Trophoblast cell (in vitro differentiated cells and primary cell): ENCODE results near the gene SLC35F3.

Experiments
- DNase-seq, 2 donors: peaks; one replicate each; pipeline ENCODE4 v3.0.0-alpha.2; 2016
- H2AFZ ChIP-seq: 2 replicates; pipeline ENCODE4 v1.6.1; 2013; ENCODE audit warnings: low read length, moderate library complexity, mild to moderate bottlenecking; ENCODE audit not compliant: insufficient read depth, poor library complexity
- H2AK5ac ChIP-seq: 2 replicates; pipeline ENCODE4 v1.6.1; 2013; ENCODE audit warnings: mild to moderate bottlenecking, low read length
- H2BK120ac ChIP-seq: 2 replicates; pipeline ENCODE4 v1.6.1; 2013; ENCODE audit warnings: low read length, mild to moderate bottlenecking, moderate library complexity; ENCODE audit not compliant: insufficient read depth, poor library complexity
- H2BK12ac ChIP-seq: 2 replicates; pipeline ENCODE4 v1.6.1; 2013; ENCODE audit warnings: mild to moderate bottlenecking, low read length, moderate library complexity
- H2BK5ac ChIP-seq: 2 replicates; pipeline ENCODE4 v1.6.1; 2013; ENCODE audit warnings: low read length, low read depth, moderate library complexity, mild to moderate bottlenecking; ENCODE audit not compliant: poor library complexity
- H3K14ac ChIP-seq: 2 replicates; pipeline ENCODE4 v1.6.1; 2013; ENCODE audit warnings: mild to moderate bottlenecking, low read length
- H3K18ac ChIP-seq: 2 replicates; pipeline ENCODE4 v1.6.1; 2013; ENCODE audit warnings: mild to moderate bottlenecking, low read length
- H3K23ac ChIP-seq: 2 replicates; pipeline ENCODE4 v1.6.1; 2013; ENCODE audit warnings: low read length
- H3K27ac ChIP-seq: 2 replicates; pipeline ENCODE4 v1.5.1; 2013; ENCODE audit warnings: low read depth, mild to moderate bottlenecking, inconsistent platforms, low read length, moderate library complexity
- H3K27me3 ChIP-seq: 2 replicates; pipeline ENCODE4 v1.6.1; 2013; ENCODE audit warnings: inconsistent platforms, mild to moderate bottlenecking, low read length, moderate library complexity; ENCODE audit not compliant: insufficient read depth
- H3K36me3 ChIP-seq, 2 experiments: 1 replicate in 1 of 2; 2 replicates in 1 of 2; pipeline ENCODE4 v1.6.1; 2013; ENCODE audit warnings: low read length in 2 of 2, mild to moderate bottlenecking in 2 of 2, moderate library complexity in 1 of 2; ENCODE audit not compliant: insufficient read depth in 2 of 2, control insufficient read depth in 1 of 2
- H3K4ac ChIP-seq: 2 replicates; pipeline ENCODE4 v1.6.1; 2013; ENCODE audit warnings: low read depth, mild to moderate bottlenecking, low read length, moderate library complexity
- H3K4me1 ChIP-seq, 2 experiments: 1 replicate in 1 of 2; 2 replicates in 1 of 2; pipeline ENCODE4 v1.6.1; 2013; ENCODE audit warnings: low read length in 2 of 2, mild to moderate bottlenecking in 2 of 2, moderate library complexity in 1 of 2; ENCODE audit not compliant: insufficient read depth in 2 of 2, control insufficient read depth in 1 of 2
- H3K4me2 ChIP-seq: 2 replicates; pipeline ENCODE4 v1.6.1; 2013; ENCODE audit warnings: inconsistent platforms, mild to moderate bottlenecking, low read length, moderate library complexity
- H3K4me3 ChIP-seq: 2 replicates; pipeline ENCODE4 v1.5.1; 2013; ENCODE audit warnings: mild to moderate bottlenecking, low read depth, low read length, inconsistent platforms
- H3K79me1 ChIP-seq: one replicate; pipeline ENCODE4 v1.6.1; 2013; ENCODE audit warnings: low read length
- H3K79me2 ChIP-seq: 2 replicates; pipeline ENCODE4 v1.6.1; 2013; ENCODE audit warnings: low read length, mild to moderate bottlenecking; ENCODE audit not compliant: control insufficient read depth, insufficient read depth, poor library complexity
- H3K9ac ChIP-seq: 2 replicates; pipeline ENCODE4 v1.6.1; 2013; ENCODE audit warnings: mild to moderate bottlenecking, low read length
- H3K9me3 ChIP-seq: 2 replicates; pipeline ENCODE4 v1.6.1; 2013; ENCODE audit warnings: low read depth, mild to moderate bottlenecking, control low read depth, inconsistent platforms, low read length; ENCODE audit not compliant: insufficient read depth
- H4K12ac ChIP-seq: 2 replicates; pipeline ENCODE4 v1.6.1; 2013; ENCODE audit warnings: low read depth, mild to moderate bottlenecking, low read length, moderate library complexity
- H4K8ac ChIP-seq: 2 replicates; pipeline ENCODE4 v1.6.1; 2013; ENCODE audit warnings: low read depth, mild to moderate bottlenecking, low read length, moderate library complexity
- H4K91ac ChIP-seq: one replicate; pipeline ENCODE4 v1.6.1; 2013; ENCODE audit warnings: low read depth, mild to moderate bottlenecking, low read length, moderate library complexity
- WGBS: extraction: QIAGEN DNeasy Blood & Tissue Kit; methylation state at CpG from one replicate; pipeline ENCODE4 v1.1.7; 2013; ENCODE audit warnings: missing lambda C conversion rate; ENCODE audit not compliant: insufficient read length, insufficient coverage; ENCODE audit errors: extremely low coverage; 5-methylcytosine and 5-hydroxymethylcytosine counted together

The SLC35F3 gene

DNA sequence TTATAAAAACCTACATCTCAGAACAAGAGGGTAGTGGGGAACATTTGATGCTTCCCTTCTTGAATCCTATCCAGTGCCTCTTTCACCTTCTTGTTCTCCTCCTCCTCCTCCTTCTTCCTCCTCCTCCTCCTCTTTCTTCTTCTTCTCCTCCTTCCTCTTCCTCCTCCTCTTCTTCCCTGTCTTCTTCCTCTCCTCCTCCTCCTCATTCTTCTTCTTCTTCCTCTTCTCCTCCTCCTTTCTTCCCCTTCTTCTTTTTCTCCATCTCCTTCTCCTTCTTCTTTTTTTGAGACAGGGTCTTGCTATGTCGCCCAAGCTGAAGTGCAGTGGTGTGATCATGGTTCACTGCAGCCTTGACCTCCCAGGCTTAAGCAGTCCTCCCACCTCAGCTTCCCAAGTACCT lies 31.9 kb downstream of the SLC35F3 start:
- no peak overlapping the region for H3K4me2 ChIP-seq
- H3K4ac ChIP-seq: no peak overlapping the region
- H2BK5ac ChIP-seq: no peak overlapping the region
- WGBS: no CpG with 5 or more reads among the region's 1 CpG
- DNase-seq: no peak
- H3K23ac ChIP-seq: no peak overlapping the region
- no peak overlapping the region for H3K14ac ChIP-seq
- no peak overlapping the region for H4K12ac ChIP-seq
- no peak overlapping the region for H2AK5ac ChIP-seq
- H3K18ac ChIP-seq: no peak overlapping the region
- no peaks in the 10 kb centered on the region for H3K27me3 ChIP-seq
- no peak overlapping the region for H4K8ac ChIP-seq
- H3K9me3 ChIP-seq: no peaks in the 10 kb centered on the region
- no peak overlapping the region for H2BK12ac ChIP-seq
- no peak overlapping the region for H2AFZ ChIP-seq
- H3K4me3 ChIP-seq: no peak overlapping the region
- no peaks in the 10 kb centered on the region for H3K79me1 ChIP-seq
- no peaks in the 10 kb centered on the region for H3K36me3 ChIP-seq
- H4K91ac ChIP-seq: no peak overlapping the region
- no peak overlapping the region for H3K27ac ChIP-seq
- no peak overlapping the region for H3K9ac ChIP-seq
- no peak overlapping the region for H2BK120ac ChIP-seq
- H3K4me1 ChIP-seq: no peaks in the 10 kb centered on the region
- no peaks in the 10 kb centered on the region for H3K79me2 ChIP-seq

DNA sequence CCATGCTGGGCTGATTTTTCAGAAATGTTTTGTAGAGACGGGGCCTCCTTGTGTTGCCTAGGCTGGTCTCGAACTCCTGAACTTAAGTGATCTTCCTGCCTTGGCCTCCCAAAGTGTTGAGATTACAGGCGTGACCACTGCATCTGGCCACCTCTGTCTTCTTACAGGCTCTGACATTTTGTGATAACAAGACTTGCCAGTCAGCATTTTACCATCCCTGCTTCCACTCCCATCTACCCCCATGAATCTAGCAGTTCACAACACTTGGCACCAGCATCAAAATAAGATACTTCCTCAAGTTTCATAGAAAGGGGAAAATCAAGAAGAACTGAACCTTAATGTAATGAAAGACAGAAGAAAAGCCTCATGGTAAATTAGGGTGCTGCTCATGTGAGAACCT lies 32.4 kb downstream of the SLC35F3 start:
- Histone ChIP-seq H3K23ac (no peak overlapping the region), H3K79me1 (no peaks in the 10 kb centered on the region), H3K4me3 (no peak overlapping the region), H3K18ac (no peak overlapping the region), H4K8ac (no peak overlapping the region), H3K4ac (no peak overlapping the region), H2BK5ac (no peak overlapping the region), H2BK12ac (no peak overlapping the region), H3K9me3 (no peaks in the 10 kb centered on the region), H2AK5ac (no peak overlapping the region), H3K27ac (no peak overlapping the region), H2BK120ac (no peak overlapping the region), H3K9ac (no peak overlapping the region), H2AFZ (no peak overlapping the region), H3K4me2 (no peak overlapping the region), H3K79me2 (no peaks in the 10 kb centered on the region), H3K36me3 (no peaks in the 10 kb centered on the region), H4K91ac (no peak overlapping the region), H3K14ac (no peak overlapping the region), H3K4me1 (no peaks in the 10 kb centered on the region), H3K27me3 (no peaks in the 10 kb centered on the region), H4K12ac (no peak overlapping the region)
- no CpG with 5 or more reads among the region's 3 CpGs for WGBS
- DNase-seq: no peak

DNA sequence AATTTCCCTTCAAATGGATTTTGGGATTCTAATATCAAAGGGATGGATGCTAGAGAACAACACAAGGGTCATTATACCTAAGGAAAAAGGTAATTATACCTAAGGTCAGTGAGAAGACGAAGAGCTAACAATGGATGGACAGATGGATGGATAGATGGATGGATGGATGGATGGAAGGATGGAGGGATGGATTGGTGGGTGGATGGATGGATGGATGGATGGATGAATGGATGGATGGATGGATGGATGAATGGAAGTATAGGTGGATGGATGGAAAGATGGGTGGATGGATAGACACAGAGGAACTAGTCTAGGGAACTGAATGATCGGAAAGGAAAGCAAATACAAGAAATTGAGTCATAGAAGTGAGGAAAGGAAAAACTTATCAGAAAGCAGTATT lies 34.0 kb downstream of the SLC35F3 start:
- DNase-seq: no peak
- no peak overlapping the region for H2BK5ac ChIP-seq
- no peak overlapping the region for H3K9ac ChIP-seq
- no peak overlapping the region for H4K12ac ChIP-seq
- H3K18ac ChIP-seq: no peak overlapping the region
- H3K27ac ChIP-seq: no peak overlapping the region
- no peak overlapping the region for H2AFZ ChIP-seq
- no peaks in the 10 kb centered on the region for H3K36me3 ChIP-seq
- H2AK5ac ChIP-seq: no peak overlapping the region
- no peak overlapping the region for H3K4me3 ChIP-seq
- no peaks in the 10 kb centered on the region for H3K79me2 ChIP-seq
- H3K27me3 ChIP-seq: no peaks in the 10 kb centered on the region
- H3K4me2 ChIP-seq: no peak overlapping the region
- H2BK12ac ChIP-seq: no peak overlapping the region
- no peak overlapping the region for H3K14ac ChIP-seq
- no peak overlapping the region for H2BK120ac ChIP-seq
- no CpG with 5 or more reads among the region's 2 CpGs for WGBS
- H4K91ac ChIP-seq: no peak overlapping the region
- H3K4ac ChIP-seq: no peak overlapping the region
- no peaks in the 10 kb centered on the region for H3K4me1 ChIP-seq
- H3K9me3 ChIP-seq: no peaks in the 10 kb centered on the region
- H3K23ac ChIP-seq: no peak overlapping the region
- H3K79me1 ChIP-seq: no peaks in the 10 kb centered on the region
- no peak overlapping the region for H4K8ac ChIP-seq

DNA sequence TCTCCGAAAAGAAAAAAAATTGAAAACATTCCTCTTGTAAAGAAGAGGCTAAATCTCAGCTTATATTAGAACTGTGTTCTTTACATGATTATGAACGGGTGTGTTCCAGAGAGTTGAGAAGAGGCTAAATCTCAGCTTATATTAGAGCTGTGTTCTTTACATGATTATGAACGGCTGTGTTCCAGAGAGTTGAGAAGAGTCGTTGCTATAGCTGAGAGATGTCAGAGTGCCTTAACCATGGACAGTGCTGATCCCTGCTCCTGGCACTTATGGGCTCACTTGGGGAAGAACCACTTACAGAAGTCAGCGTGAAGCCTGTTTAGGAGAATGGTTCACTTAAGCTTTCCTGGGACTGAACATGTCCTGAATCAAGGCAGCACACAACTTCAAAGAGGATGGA lies 35.0 kb downstream of the SLC35F3 start:
- H3K23ac ChIP-seq: no peak overlapping the region
- DNase-seq: no peak
- H3K36me3 ChIP-seq: no peaks in the 10 kb centered on the region
- H3K4me2 ChIP-seq: no peak overlapping the region
- no peaks in the 10 kb centered on the region for H3K9me3 ChIP-seq
- H3K4me3 ChIP-seq: no peak overlapping the region
- no peak overlapping the region for H2BK5ac ChIP-seq
- H2AFZ ChIP-seq: no peak overlapping the region
- no CpG with 5 or more reads among the region's 5 CpGs for WGBS
- no peak overlapping the region for H3K4ac ChIP-seq
- no peak overlapping the region for H3K18ac ChIP-seq
- H3K79me2 ChIP-seq: no peaks in the 10 kb centered on the region
- no peak overlapping the region for H3K27ac ChIP-seq
- no peak overlapping the region for H4K91ac ChIP-seq
- H3K4me1 ChIP-seq: no peaks in the 10 kb centered on the region
- H3K14ac ChIP-seq: no peak overlapping the region
- no peak overlapping the region for H3K9ac ChIP-seq
- H2BK12ac ChIP-seq: no peak overlapping the region
- H3K79me1 ChIP-seq: no peaks in the 10 kb centered on the region
- H4K8ac ChIP-seq: no peak overlapping the region
- no peaks in the 10 kb centered on the region for H3K27me3 ChIP-seq
- H2AK5ac ChIP-seq: no peak overlapping the region
- H2BK120ac ChIP-seq: no peak overlapping the region
- no peak overlapping the region for H4K12ac ChIP-seq
